HL-60 (cell line): ENCODE measurements around the gene PTPN9.

ENCODE experiments used
- GABPA ChIP-seq: IDR thresholded peaks from 2 replicates; pipeline ENCODE4 v1.6.1; 2012; ENCODE audit warnings: low read depth
- POLR2AphosphoS5 ChIP-seq: IDR thresholded peaks from 2 replicates; pipeline ENCODE4 v1.6.1; 2012; ENCODE audit warnings: low read depth
- SPI1 ChIP-seq: IDR thresholded peaks from 2 replicates; pipeline ENCODE4 v1.6.1; 2012; ENCODE audit warnings: low read depth, mild to moderate bottlenecking, borderline replicate concordance
- TF ChIP-seq, protein P1 (sequence below): IDR thresholded peaks from one replicate; pipeline ENCODE4 v1.5.1; 2011; ENCODE audit warnings: low read length, control low read depth, inconsistent platforms; ENCODE audit not compliant: insufficient read depth
- TF ChIP-seq, protein P2 (sequence below): IDR thresholded peaks from 2 replicates; pipeline ENCODE4 v1.6.1; 2012; ENCODE audit warnings: low read depth; ENCODE audit not compliant: insufficient replicate concordance

DNA sequence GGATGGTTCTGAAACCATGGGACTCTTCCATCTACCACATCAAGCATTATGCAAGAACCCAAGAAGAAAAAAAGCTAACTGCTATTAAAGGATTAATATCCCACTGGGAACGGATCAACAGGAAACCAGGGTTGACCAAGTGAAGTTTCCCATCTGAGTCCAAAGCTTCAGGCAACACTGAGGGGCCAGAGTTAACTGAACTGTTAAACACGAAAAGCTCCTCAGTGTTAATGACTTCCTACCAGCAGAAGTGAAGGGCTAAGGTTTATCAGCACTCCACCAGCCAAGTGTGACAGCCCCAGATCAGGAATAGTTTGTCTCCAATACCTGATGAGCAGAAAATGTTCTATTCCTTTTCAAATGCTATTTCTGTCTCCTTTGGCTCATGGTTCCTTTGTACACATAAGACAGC is 36.7 kb downstream of the PTPN9 start:
- TF ChIP-seq, protein P1, sequence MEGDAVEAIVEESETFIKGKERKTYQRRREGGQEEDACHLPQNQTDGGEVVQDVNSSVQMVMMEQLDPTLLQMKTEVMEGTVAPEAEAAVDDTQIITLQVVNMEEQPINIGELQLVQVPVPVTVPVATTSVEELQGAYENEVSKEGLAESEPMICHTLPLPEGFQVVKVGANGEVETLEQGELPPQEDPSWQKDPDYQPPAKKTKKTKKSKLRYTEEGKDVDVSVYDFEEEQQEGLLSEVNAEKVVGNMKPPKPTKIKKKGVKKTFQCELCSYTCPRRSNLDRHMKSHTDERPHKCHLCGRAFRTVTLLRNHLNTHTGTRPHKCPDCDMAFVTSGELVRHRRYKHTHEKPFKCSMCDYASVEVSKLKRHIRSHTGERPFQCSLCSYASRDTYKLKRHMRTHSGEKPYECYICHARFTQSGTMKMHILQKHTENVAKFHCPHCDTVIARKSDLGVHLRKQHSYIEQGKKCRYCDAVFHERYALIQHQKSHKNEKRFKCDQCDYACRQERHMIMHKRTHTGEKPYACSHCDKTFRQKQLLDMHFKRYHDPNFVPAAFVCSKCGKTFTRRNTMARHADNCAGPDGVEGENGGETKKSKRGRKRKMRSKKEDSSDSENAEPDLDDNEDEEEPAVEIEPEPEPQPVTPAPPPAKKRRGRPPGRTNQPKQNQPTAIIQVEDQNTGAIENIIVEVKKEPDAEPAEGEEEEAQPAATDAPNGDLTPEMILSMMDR: no peak
- TF ChIP-seq, protein P2, sequence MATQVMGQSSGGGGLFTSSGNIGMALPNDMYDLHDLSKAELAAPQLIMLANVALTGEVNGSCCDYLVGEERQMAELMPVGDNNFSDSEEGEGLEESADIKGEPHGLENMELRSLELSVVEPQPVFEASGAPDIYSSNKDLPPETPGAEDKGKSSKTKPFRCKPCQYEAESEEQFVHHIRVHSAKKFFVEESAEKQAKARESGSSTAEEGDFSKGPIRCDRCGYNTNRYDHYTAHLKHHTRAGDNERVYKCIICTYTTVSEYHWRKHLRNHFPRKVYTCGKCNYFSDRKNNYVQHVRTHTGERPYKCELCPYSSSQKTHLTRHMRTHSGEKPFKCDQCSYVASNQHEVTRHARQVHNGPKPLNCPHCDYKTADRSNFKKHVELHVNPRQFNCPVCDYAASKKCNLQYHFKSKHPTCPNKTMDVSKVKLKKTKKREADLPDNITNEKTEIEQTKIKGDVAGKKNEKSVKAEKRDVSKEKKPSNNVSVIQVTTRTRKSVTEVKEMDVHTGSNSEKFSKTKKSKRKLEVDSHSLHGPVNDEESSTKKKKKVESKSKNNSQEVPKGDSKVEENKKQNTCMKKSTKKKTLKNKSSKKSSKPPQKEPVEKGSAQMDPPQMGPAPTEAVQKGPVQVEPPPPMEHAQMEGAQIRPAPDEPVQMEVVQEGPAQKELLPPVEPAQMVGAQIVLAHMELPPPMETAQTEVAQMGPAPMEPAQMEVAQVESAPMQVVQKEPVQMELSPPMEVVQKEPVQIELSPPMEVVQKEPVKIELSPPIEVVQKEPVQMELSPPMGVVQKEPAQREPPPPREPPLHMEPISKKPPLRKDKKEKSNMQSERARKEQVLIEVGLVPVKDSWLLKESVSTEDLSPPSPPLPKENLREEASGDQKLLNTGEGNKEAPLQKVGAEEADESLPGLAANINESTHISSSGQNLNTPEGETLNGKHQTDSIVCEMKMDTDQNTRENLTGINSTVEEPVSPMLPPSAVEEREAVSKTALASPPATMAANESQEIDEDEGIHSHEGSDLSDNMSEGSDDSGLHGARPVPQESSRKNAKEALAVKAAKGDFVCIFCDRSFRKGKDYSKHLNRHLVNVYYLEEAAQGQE: no peak
- TF ChIP-seq SPI1: no peak
- TF ChIP-seq POLR2AphosphoS5: no peak
- TF ChIP-seq GABPA: no peak
